NAMALWA (cell line): ENCODE data around the gene TERB2.
"Not testable (repeated sequence)": the region's sequence is repeated elsewhere in the genome, so short reads cannot be mapped to it uniquely, and the experiment has no call there.

Source experiments
- DNase-seq: peaks from one replicate; pipeline ENCODE4 v3.0.0-alpha.2; 2015; ENCODE audit warnings: low spot score

Gene TERB2, protein sequence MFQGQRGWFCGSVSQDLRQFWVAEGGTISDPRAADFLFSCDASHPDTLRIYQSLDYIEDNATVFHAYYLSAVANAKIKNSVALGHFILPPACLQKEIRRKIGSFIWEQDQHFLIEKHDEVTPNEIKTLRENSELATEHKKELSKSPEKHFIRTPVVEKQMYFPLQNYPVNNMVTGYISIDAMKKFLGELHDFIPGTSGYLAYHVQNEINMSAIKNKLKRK

DNA sequence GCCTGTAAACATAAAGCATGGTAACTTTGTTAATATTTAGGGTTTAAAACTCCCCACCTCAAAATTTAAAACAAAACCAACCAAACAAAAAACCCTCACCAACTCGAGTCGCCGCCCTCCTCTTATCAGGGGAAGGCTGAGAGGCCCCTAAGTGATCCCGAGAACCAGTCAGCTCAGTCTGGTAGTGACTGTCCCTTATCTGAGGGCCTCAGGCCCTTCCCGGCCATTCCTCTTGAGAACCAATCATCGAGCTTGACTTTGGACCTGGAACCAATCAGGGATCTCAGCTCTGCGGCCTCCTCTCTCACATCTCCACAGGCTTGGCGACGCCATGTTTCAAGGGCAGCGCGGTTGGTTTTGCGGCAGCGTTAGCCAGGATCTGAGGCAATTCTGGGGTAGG lies at the start of gene TERB2:
TERB2 (plus strand) TSS at position 300 of the 400 bp plus-strand sequence; CDS start at position 332, 32 bp downstream.
- DNase-seq, result no peak

- no peak for DNase-seq
Observed at GRCh38 chr15:44909423-44909822, 47.1 kb upstream of the TERB2 start.

- DNase-seq, result no peak
Observed at GRCh38 chr15:44910981-44911625, 45.4 kb upstream of the TERB2 start.

DNA sequence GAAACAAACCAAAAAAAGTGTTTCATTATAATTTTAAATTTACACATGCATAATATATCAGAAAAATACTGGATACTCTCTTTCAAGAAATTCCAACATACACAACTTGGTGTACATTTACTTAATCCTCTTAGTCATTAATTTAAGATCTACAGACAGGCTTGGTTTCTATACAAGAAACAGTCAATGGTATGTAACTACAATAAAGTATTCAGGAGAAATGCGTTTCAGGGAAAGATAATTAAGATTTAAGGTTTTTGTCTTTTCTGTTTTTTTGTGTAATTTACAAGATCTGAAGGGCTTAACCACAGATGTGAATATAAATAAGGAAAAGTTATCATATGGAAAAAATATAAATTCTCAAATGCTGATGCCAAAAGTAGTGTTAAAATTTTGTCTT lies 44.3 kb upstream of the TERB2 start:
- DNase-seq, result not testable (repeated sequence)

DNA sequence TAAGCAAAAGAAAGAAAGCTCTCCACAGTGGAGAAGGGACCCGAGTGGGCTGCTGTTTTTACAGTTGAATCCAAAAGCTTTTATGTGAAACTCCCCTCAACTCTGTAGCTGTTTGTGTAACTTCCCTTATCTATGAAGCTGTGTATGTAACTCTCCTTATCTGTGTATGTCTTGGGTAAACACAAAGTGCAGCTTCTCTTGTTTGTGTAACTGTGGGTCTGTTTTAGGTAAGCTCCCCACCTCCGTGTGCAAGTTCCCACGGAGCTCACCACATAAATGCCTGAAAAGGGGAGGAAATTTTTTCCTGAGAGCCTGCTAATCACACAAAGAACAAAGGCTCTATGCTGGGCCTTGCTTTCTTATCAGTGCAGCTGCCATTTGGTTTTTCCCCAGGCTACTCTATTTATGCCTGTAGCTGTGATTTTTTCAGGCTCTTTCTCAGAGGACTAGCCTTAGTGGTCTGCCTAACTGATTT lies 43.5 kb upstream of the TERB2 start:
- DNase-seq, result not testable (repeated sequence)

- DNase-seq, result no peak
Observed at GRCh38 chr15:44918136-44918535, 38.4 kb upstream of the TERB2 start.

GRCh38 chr15:44928658-44929057 lies 27.8 kb upstream of the TERB2 start:
- not testable (repeated sequence) for DNase-seq

DNA sequence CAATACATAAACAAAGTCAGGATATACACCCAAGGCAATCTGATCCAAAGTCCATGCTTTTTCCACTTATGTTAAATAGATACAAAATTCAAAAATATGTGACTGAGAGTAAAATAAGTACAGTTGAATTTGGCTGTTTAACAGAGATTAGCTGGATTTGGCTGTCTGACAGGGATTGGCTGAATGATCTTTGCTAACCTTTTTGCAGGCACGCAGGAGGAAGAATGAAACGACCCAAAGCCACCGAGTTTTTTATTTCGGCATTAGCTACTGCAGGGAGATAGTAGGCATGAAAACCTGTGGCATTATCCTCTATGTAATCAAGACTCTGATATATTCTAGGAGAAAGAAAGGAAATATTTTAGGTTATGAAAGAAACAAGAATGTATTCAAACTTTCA lies 26.2 kb upstream of the TERB2 start:
- DNase-seq, result not testable (repeated sequence)

GRCh38 chr15:44958302-44958701 lies 1.8 kb downstream of the TERB2 start:
- DNase-seq, result not testable (repeated sequence)

DNA sequence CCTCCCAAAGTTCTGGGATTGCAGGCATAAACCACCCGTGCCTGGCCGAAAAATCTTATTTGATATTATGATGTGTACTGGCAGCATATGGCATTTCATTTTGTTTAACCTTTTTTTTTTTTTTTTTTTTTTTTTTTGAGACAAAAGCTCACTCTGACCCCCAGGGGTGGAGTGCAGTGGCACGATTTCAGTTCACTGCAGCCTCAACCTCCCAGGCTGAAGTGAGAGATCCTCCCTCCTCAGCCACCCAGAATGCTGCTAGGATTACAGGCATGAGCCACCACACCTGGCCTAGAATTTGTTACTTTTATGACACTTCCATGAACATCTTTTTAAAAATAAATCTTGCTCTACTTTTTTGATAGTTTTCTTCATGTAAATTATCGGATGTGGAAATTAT lies 12.0 kb downstream of the TERB2 start:
- no peak for DNase-seq

DNA sequence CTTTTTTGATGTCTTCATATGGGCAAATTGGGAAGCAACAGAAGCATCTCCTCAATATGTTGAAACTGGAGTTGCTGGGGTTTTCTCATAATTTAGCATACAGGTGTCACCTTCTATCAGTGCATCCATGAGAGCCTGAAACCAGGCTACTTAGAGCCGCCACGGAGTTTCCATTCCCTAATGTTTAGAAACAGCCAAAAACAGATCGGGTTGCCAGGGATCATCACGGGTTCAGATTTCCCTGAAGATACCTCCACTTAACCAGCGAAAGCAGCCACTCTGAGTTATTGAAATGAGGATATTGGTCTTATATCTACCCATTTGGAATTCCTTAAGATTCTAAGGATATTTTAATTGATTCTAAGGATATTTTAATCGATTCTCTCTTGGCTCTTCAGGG lies 14.5 kb downstream of the TERB2 start:
- no peak for DNase-seq

- DNase-seq, result not testable (repeated sequence)
Observed at GRCh38 chr15:44976183-44976582, 19.7 kb downstream of the TERB2 start.

DNA sequence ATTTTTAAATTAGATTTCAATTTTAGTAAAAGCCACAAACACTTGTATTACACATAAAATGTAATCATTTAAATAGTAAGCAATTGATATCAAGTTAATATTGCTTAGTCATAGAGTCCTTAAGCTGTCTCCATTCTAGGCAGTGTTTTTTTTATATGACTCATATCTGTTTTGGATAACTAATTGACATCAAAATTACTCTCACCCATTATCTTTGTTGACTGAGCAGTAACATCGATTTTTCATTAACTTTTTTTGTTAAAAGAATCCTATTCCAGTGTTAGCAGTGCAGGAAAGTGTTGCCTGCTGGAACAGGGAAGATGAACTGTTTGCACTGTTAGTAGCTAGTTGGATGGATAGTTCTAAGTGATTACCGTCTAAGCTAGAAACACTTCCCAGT lies 21.3 kb downstream of the TERB2 start:
- DNase-seq, result not testable (repeated sequence)

- not testable (repeated sequence) for DNase-seq
Observed at GRCh38 chr15:44979617-44980339, 23.3 kb downstream of the TERB2 start.

- DNase-seq, result not testable (repeated sequence)
Observed at GRCh38 chr15:44984144-44984543, 27.7 kb downstream of the TERB2 start.

DNA sequence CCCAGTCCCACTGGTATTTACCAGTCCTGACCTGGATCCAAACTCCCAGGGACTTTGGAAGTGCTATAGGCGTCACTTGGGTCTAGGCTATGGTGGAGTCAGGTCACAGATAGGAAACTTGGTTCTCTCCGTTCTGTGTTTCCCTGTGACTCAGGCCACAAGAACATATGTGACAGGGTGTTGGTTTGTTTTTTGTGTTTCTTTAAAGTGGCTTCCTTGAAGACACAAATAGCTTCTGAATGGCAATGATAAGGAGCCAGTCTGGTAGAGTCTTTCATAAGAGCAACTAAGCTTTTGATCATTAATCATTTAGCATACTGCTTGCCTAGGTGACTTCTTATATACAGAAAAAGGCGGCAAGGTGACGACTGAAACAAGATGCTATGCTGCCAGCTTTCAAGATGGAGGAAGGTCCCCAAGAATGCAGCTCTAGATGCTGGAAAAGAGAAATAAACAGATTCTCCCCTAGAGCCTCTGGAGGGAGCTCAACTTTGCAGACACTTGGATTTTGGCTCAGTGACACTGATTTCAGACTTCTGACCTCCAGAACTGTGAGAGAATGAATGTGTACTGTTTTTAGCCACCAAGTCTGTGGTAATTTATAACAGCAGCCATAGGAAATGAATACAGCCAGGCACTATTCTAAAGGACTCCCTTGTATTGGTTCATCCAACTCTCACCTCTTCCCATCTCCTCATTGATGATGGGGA lies 30.0 kb downstream of the TERB2 start:
- DNase-seq, result not testable (repeated sequence)

DNA sequence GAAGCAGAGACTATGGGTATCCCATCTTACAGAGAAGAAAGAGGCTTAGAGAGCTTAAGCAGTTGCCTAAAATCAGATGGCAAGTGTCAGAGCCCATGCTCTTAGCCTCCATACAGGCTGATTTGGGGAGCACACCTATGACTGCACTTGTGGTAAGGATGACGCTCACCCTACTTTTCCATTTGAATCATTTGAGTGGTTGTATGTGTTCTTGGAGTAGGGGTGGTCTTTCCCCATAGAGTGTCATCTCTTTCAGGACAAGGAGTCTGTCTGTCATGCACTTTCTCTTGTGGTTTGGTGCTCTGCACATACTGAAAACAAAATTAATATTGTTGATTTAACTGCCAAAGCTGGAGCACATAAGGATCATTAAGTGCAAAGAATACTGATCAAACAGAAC lies 31.2 kb downstream of the TERB2 start:
- not testable (repeated sequence) for DNase-seq

DNA sequence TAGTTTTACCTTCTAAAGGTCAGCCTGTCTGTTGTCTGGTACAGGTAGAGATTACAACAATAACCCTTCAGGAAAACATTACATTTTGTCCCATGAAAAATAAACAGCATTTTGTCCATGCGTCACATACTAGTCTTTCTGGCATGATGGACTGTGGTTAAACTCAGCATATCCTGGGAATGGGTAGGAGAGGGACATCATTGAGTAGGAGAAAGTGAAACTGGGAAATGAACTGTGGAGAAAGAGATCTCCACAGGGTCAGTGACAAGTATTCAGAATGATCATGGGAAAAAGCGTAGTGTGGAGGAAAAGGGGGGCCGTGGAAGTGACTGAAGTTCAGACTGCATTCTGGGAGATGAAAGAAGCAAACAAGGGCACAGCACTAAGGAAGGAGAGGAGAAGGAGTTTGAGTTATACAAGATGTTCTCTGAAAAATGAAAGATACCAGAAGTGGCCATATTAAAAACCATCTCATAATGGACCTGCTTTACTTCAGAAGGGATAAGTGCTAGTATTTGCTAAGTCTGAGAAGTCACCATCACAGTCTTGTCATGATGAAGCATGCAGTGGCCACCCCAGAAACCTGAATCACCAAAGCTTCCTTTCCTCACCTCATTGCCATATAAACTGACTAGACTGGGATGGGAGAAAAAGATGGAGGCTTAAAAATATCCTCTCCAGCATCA lies 31.8 kb downstream of the TERB2 start:
- DNase-seq, result not testable (repeated sequence)

- DNase-seq, result not testable (repeated sequence)
Observed at GRCh38 chr15:44988870-44989219, 32.4 kb downstream of the TERB2 start.

DNA sequence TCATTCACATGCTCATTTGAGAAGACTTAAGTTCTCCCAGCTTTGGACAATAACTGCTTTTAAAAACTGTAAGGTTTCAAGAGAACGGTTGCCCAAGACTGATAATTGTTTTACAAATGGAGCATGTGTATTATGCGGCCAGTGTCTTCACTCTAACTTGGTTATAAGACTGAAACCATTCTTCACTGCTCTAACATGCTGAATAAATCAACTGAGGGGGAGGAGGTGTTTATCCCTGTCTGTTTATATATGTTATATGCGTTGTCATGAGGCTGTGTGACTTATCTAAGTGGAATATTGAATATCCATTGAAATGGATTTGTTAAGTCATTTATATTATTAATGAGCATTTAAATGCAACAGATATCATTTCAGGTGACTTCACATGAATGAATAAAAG lies 41.1 kb downstream of the TERB2 start:
- not testable (repeated sequence) for DNase-seq

- DNase-seq, result no peak
Observed at GRCh38 chr15:44999105-44999504, 42.6 kb downstream of the TERB2 start.

DNA sequence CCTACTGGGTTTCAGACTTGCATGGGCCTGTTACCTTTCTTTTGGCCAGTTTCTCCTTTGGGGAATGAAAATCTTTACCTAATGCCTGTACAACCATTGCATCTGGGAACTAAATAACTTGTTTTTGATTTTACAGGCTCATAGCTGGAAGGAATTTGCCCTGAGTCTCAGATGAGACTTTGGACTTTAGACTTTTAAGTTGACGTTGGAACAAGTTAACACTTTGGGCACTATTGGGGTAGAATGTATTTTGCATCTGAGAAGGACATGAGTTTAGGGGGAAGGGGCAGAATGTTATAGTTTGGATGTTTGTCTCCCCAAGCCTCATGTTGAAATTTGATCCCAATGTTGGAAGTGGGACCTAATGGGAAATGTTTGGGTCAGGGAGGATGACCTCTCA lies 44.7 kb downstream of the TERB2 start:
- DNase-seq, result not testable (repeated sequence)
